ENCODE results near the gene TPD52L1. TPM values are rescaled to one million over a fixed set of nuclear protein-coding genes. Genes with fewer than 3 reads are reported as not detected.

Gene TPD52L1
- total and polyA plus RNA-seq, 2 of the 13 experiments (the other 11 are each of a cell fraction or from before 2014, with no cell fraction given), result 0.49 to 0.53 TPM

DNA sequence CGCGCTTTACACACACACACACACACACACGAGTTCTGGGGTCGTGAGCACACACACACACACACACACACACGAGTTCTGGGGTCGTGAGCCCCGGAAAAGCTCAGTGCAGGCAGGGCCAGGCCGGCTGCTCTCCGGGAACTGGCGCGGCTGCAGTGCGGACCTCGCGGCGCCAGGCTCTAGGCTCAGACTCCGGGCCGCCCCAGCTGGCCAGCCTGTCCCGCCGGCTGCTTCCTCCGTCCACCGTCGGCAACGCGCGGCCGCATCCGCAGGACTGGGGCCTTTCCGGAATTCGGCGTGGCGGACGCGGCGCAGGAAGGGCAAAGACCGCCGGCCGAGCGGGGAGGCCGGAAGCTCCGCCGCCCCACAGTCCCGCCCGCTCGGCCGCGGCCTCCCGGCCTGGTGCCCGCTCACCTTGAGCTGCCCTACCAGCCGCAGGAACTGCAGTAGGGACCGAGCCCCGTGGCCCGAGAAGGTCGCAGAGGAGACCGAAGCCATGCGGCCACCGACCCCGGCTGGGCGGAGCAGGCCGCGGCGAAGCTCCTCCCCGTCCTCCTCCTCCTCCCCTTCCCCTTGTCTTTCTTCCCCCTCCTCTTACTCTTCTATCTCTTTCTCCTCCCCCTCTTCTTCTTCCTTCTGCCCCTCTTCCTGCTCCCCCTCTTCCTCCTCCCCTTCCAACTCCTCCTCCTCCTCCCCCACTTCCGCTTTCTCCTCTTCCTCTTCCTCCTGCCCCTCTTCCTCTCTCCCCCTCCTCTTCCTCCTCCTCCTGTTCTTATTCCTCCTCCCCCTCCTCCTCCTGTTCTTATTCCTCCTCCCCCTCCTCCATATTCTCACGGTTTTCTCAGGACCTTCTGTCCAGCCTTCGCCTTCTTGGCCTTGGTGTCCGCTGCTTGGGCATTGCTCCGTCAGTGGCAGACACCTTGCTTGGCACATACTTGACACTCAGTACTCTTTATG is 148.1 kb downstream of the TPD52L1 start, which contains the start of gene HDDC2 (continued):
- TF ChIP-seq, protein P1, sequence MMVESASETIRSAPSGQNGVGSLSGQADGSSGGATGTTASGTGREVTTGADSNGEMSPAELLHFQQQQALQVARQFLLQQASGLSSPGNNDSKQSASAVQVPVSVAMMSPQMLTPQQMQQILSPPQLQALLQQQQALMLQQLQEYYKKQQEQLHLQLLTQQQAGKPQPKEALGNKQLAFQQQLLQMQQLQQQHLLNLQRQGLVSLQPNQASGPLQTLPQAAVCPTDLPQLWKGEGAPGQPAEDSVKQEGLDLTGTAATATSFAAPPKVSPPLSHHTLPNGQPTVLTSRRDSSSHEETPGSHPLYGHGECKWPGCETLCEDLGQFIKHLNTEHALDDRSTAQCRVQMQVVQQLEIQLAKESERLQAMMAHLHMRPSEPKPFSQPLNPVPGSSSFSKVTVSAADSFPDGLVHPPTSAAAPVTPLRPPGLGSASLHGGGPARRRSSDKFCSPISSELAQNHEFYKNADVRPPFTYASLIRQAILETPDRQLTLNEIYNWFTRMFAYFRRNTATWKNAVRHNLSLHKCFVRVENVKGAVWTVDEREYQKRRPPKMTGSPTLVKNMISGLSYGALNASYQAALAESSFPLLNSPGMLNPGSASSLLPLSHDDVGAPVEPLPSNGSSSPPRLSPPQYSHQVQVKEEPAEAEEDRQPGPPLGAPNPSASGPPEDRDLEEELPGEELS (CRISPR knock-in tag; IDR thresholded peaks at IDR 0.05), result peak; percentile 54; the same call in 1 of the 2 replicates
- TF ChIP-seq TCF7 (IDR thresholded peaks at IDR 0.05; ENCODE audit: low read depth), result no peak
- TF ChIP-seq SAP130 (CRISPR knock-in tag; IDR thresholded peaks at IDR 0.05; ENCODE audit: low read depth), result peak; percentile 89
- peak; percentile 100 for TF ChIP-seq MTF2 (CRISPR knock-in tag; IDR thresholded peaks at IDR 0.05; ENCODE audit: borderline replicate concordance)
- TF ChIP-seq PHF21A (CRISPR knock-in tag; IDR thresholded peaks at IDR 0.05), result peak; percentile 93
- TF ChIP-seq, protein P2, sequence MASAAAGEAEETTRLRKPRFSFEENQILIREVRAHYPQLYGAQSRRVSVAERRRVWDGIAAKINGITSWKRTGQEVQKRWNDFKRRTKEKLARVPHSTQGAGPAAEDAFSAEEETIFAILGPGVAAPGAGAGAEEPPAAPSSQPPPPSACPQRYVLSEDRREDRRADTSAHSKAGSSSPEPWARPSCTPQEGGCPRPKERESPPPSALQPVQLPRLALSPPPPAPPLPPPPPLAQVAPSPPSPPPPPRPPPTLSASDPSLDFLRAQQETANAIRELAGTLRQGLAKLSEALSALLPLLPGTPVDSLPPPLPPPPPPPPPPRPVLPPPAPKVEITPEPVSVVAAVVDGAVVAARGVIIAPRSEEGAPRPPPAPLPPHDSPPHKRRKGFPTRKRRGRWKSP (CRISPR knock-in tag; IDR thresholded peaks at IDR 0.05), result peak; percentile 86; the same call in 1 of the 2 replicates
- TF ChIP-seq NR3C1 (CRISPR knock-in tag; IDR thresholded peaks at IDR 0.05), result 0 out of 2 replicates have a peak, but pooled peaks have one; percentile 18
- TF ChIP-seq, protein P3, sequence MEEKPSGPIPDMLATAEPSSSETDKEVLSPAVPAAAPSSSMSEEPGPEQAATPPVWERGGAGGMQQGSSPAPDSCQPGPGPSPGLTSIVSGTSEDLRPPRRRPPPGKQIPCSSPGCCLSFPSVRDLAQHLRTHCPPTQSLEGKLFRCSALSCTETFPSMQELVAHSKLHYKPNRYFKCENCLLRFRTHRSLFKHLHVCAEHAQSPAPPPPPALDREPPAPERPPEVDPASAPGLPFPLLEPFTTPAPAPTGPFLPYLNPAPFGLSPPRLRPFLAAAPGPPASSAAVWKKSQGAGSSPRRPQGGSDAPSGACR (CRISPR knock-in tag; IDR thresholded peaks at IDR 0.05), result peak; percentile 96
- TF ChIP-seq, protein P4, sequence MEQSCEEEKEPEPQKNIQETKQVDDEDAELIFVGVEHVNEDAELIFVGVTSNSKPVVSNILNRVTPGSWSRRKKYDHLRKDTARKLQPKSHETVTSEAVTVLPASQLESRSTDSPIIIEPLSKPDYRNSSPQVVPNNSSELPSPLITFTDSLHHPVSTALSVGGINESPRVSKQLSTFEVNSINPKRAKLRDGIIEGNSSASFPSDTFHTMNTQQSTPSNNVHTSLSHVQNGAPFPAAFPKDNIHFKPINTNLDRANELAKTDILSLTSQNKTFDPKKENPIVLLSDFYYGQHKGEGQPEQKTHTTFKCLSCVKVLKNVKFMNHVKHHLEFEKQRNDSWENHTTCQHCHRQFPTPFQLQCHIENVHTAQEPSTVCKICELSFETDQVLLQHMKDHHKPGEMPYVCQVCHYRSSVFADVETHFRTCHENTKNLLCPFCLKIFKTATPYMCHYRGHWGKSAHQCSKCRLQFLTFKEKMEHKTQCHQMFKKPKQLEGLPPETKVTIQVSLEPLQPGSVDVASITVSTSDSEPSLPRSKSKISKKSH (CRISPR knock-in tag; IDR thresholded peaks at IDR 0.05; ENCODE audit: borderline replicate concordance), result peak; percentile 94
- TF ChIP-seq KLF12 (CRISPR knock-in tag; IDR thresholded peaks at IDR 0.05; ENCODE audit: borderline replicate concordance), result peak; percentile 71; the same call in 1 of the 2 replicates
- no peak for TF ChIP-seq RFX5 (IDR thresholded peaks at IDR 0.05; ENCODE audit: low read depth, low read length)
- TF ChIP-seq, protein P5, sequence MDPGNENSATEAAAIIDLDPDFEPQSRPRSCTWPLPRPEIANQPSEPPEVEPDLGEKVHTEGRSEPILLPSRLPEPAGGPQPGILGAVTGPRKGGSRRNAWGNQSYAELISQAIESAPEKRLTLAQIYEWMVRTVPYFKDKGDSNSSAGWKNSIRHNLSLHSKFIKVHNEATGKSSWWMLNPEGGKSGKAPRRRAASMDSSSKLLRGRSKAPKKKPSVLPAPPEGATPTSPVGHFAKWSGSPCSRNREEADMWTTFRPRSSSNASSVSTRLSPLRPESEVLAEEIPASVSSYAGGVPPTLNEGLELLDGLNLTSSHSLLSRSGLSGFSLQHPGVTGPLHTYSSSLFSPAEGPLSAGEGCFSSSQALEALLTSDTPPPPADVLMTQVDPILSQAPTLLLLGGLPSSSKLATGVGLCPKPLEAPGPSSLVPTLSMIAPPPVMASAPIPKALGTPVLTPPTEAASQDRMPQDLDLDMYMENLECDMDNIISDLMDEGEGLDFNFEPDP (CRISPR knock-in tag; conservative IDR thresholded peaks at IDR 0.05), result no peak
- TF ChIP-seq MTF1 (CRISPR knock-in tag; IDR thresholded peaks at IDR 0.05), result peak; percentile 83; the same call in 1 of the 2 replicates
- TF ChIP-seq, protein P6, sequence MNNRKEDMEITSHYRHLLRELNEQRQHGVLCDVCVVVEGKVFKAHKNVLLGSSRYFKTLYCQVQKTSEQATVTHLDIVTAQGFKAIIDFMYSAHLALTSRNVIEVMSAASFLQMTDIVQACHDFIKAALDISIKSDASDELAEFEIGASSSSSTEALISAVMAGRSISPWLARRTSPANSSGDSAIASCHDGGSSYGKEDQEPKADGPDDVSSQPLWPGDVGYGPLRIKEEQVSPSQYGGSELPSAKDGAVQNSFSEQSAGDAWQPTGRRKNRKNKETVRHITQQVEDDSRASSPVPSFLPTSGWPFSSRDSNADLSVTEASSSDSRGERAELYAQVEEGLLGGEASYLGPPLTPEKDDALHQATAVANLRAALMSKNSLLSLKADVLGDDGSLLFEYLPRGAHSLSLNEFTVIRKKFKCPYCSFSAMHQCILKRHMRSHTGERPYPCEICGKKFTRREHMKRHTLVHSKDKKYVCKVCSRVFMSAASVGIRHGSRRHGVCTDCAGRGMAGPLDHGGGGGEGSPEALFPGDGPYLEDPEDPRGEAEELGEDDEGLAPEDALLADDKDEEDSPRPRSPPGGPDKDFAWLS (CRISPR knock-in tag; IDR thresholded peaks at IDR 0.05; ENCODE audit: borderline replicate concordance), result peak; percentile 95
- 0 out of 2 replicates have a peak, but pooled peaks have one; percentile 54 for TF ChIP-seq MAZ (IDR thresholded peaks at IDR 0.05; ENCODE audit: borderline replicate concordance, low read depth, low read length)
- peak; percentile 97 for TF ChIP-seq MAZ (CRISPR knock-in tag; IDR thresholded peaks at IDR 0.05; ENCODE audit: low read depth)
- no peak for TF ChIP-seq ZNF549 (CRISPR knock-in tag; IDR thresholded peaks at IDR 0.05)
- peak; percentile 66 for TF ChIP-seq CBFB (CRISPR knock-in tag; IDR thresholded peaks at IDR 0.05)
- no peak for TF ChIP-seq FOXJ3 (CRISPR knock-in tag; IDR thresholded peaks at IDR 0.05; ENCODE audit: borderline replicate concordance)
